Liver (tissue), 9 donors: ENCODE measurements around the gene PLCB3. TPM values are rescaled to one million over a fixed set of nuclear protein-coding genes. Genes with fewer than 3 reads are reported as not detected.

Source experiments
- DNase-seq: peaks from one replicate; pipeline ENCODE4 v3.0.0-alpha.2; 2017; ENCODE audit warnings: low spot score
- H3K27ac ChIP-seq, 2 donors: one replicate each; pipeline ENCODE4 v1.7.0; 2013; ENCODE audit warnings: inconsistent platforms in 2 of 2, low read length in 2 of 2, control low read depth in 1 of 2, low read depth in 1 of 2, mild to moderate bottlenecking in 1 of 2
- H3K27me3 ChIP-seq, 4 donors: one replicate each; pipeline versions ENCODE4 v1.6.1 to v1.7.0; 2013; ENCODE audit warnings: low read length in 3 of 4, inconsistent platforms in 1 of 4, mild to moderate bottlenecking in 1 of 4, moderate library complexity in 1 of 4; ENCODE audit not compliant: control insufficient read depth in 4 of 4, insufficient read depth in 4 of 4
- H3K36me3 ChIP-seq, 4 donors: one replicate each; pipeline versions ENCODE4 v1.6.1 to v1.7.0; 2013; ENCODE audit warnings: low read length in 3 of 4, mild to moderate bottlenecking in 3 of 4, low read depth in 1 of 4, moderate library complexity in 1 of 4; ENCODE audit not compliant: control insufficient read depth in 4 of 4, insufficient read depth in 3 of 4
- H3K4me1 ChIP-seq, 4 donors: one replicate each; pipeline versions ENCODE4 v1.6.1 to v1.7.0; 2013; ENCODE audit warnings: low read length in 3 of 4, mild to moderate bottlenecking in 3 of 4, moderate library complexity in 1 of 4; ENCODE audit not compliant: control insufficient read depth in 4 of 4, insufficient read depth in 4 of 4
- H3K4me3 ChIP-seq, 3 donors: one replicate each; pipeline versions ENCODE4 v1.6.1 to v1.7.0; 2013; ENCODE audit warnings: low read length in 3 of 3, control low read depth in 1 of 3, low read depth in 1 of 3, mild to moderate bottlenecking in 1 of 3
- H3K9ac ChIP-seq, 2 donors: one replicate each; pipeline ENCODE4 v1.7.0; 2013; ENCODE audit warnings: low read length in 2 of 2, mild to moderate bottlenecking in 2 of 2, moderate library complexity in 2 of 2, control low read depth in 1 of 2, low read depth in 1 of 2
- H3K9me3 ChIP-seq, 4 donors: one replicate each; pipeline versions ENCODE4 v1.6.1 to v1.7.0; 2013; ENCODE audit warnings: low read length in 3 of 4; ENCODE audit not compliant: control insufficient read depth in 4 of 4
- EGR1 ChIP-seq, 2 donors: IDR thresholded peaks; 2 replicates each; pipeline ENCODE4 v1.6.1; 2016 to 2018; ENCODE audit warnings: antibody characterized with exemption in 2 of 2, low read depth in 2 of 2
- FOXA1 ChIP-seq: IDR thresholded peaks from 2 replicates; pipeline ENCODE4 v1.6.1; 2016; ENCODE audit warnings: antibody characterized with exemption
- GABPA ChIP-seq, 2 donors: IDR thresholded peaks in 1 of 2; conservative IDR thresholded peaks in 1 of 2; 2 replicates each; pipeline ENCODE4 v1.6.1; 2016; ENCODE audit warnings: antibody characterized with exemption in 2 of 2, mild to moderate bottlenecking in 1 of 2, moderate library complexity in 1 of 2
- HNF4A ChIP-seq, 2 donors: conservative IDR thresholded peaks; 2 replicates each; pipeline ENCODE4 v1.6.1; 2016; ENCODE audit warnings: antibody characterized with exemption in 2 of 2, mild to moderate bottlenecking in 2 of 2
- HNF4G ChIP-seq: IDR thresholded peaks from 2 replicates; pipeline ENCODE4 v1.6.1; 2016; ENCODE audit warnings: antibody characterized with exemption
- JUND ChIP-seq, 2 donors: IDR thresholded peaks; 2 replicates each; pipeline ENCODE4 v1.6.1; 2016; ENCODE audit warnings: antibody characterized with exemption in 2 of 2
- NR2F2 ChIP-seq: IDR thresholded peaks from 2 replicates; pipeline ENCODE4 v1.6.1; 2016; ENCODE audit warnings: antibody characterized with exemption
- RXRA ChIP-seq, 2 donors: IDR thresholded peaks; 2 replicates each; pipeline ENCODE4 v1.6.1; 2017 to 2018; ENCODE audit warnings: antibody characterized with exemption in 2 of 2, mild to moderate bottlenecking in 1 of 2
- TAF1 ChIP-seq: conservative IDR thresholded peaks from 2 replicates; pipeline ENCODE4 v1.6.1; 2016; ENCODE audit warnings: antibody characterized with exemption, mild to moderate bottlenecking
- YY1 ChIP-seq: IDR thresholded peaks from 2 replicates; pipeline ENCODE4 v1.6.1; 2016; ENCODE audit warnings: antibody characterized with exemption, mild to moderate bottlenecking
- ZBTB33 ChIP-seq: IDR thresholded peaks from 2 replicates; pipeline ENCODE4 v1.6.1; 2016; ENCODE audit warnings: antibody characterized with exemption
- WGBS: extraction: QIAGEN DNeasy Blood & Tissue Kit; methylation state at CpG from one replicate; pipeline ENCODE4 v1.1.7; 2013; 5-methylcytosine and 5-hydroxymethylcytosine counted together
- polyA plus RNA-seq, 2 donors: library from polyadenylated mRNA; stranded (reverse) in 1 of 2; unstranded in 1 of 2; fragments of 200-250 nt in 1 of 2; fragments of >200 nt in 1 of 2; fragmentation: Nextera tagmentation in 1 of 2; extraction: Ambion mirVana in 1 of 2; gene quantifications; one replicate each; pipeline versions ENCODE4 v1.2.1 to v1.2.3, GENCODE V29; 2013 to 2015
- total RNA-seq, 2 donors: library from RNA; depleted of rRNA; stranded (reverse); fragments of >200 nt; gene quantifications; one replicate each; pipeline ENCODE4 v1.2.3, GENCODE V29; 2014
- TF ChIP-seq, protein P1 (sequence below): fragments of 150-350 bp; IDR thresholded peaks from 2 replicates; pipeline ENCODE4 v1.5.1; 2017; ENCODE audit warnings: improper control_type of control experiment, low read depth, low read length; ENCODE audit not compliant: missing input control
- TF ChIP-seq, protein P2 (sequence below): IDR thresholded peaks from 2 replicates; pipeline ENCODE4 v1.6.1; 2016; ENCODE audit warnings: antibody characterized with exemption
- donor health status: healthy.
- donor health status: healthy.
- donor health status: healthy.
- donor health status: healthy.
- donor health status: healthy.

The PLCB3 gene
- total and polyA plus RNA-seq, 4 donors = 0.79 to 8.5 (median 5.4) TPM

- TF ChIP-seq, protein P1, sequence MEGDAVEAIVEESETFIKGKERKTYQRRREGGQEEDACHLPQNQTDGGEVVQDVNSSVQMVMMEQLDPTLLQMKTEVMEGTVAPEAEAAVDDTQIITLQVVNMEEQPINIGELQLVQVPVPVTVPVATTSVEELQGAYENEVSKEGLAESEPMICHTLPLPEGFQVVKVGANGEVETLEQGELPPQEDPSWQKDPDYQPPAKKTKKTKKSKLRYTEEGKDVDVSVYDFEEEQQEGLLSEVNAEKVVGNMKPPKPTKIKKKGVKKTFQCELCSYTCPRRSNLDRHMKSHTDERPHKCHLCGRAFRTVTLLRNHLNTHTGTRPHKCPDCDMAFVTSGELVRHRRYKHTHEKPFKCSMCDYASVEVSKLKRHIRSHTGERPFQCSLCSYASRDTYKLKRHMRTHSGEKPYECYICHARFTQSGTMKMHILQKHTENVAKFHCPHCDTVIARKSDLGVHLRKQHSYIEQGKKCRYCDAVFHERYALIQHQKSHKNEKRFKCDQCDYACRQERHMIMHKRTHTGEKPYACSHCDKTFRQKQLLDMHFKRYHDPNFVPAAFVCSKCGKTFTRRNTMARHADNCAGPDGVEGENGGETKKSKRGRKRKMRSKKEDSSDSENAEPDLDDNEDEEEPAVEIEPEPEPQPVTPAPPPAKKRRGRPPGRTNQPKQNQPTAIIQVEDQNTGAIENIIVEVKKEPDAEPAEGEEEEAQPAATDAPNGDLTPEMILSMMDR = no peak
- TF ChIP-seq TAF1 = no peak
Observed at GRCh38 chr11:64201543-64201942, 49.8 kb upstream of the PLCB3 start (continued).

DNA sequence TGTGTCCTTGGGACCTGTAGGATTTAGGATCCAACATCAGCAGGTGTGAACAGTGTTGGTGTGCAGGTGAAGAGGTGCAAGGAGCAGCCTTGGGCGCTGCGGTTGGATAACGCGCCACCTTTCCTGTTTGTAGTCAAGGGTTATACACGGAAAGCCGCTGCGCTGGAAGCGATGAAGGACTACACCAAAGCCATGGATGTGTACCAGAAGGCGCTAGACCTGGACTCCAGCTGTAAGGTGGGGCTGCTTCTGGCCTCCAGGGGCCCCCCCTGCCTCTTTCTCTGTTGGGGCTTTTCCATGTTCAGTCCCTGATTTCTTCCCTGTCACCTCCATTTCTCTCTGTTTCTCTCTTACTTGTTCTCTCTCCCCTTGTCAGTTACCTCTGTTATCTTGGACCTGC lies 48.3 kb upstream of the PLCB3 start:
- TF ChIP-seq, protein P1 = no peak
- TF ChIP-seq ZBTB33 (no peak), JUND (IDR thresholded peaks at IDR 0.05) (no peak), FOXA1 (no peak), RXRA (IDR thresholded peaks at IDR 0.05) (no peak), YY1 (no peak), TAF1 (no peak), EGR1 (IDR thresholded peaks at IDR 0.05; ENCODE audit: low read depth in 2 of 2) (no peak), HNF4G (no peak), NR2F2 (no peak), GABPA (IDR thresholded peaks at IDR 0.05 in 1 of 2, conservative IDR thresholded peaks at IDR 0.05 in 1 of 2) (no peak), HNF4A (conservative IDR thresholded peaks at IDR 0.05) (no peak)
- no peaks in the 10 kb centered on the region for H3K27me3 ChIP-seq
- 96% methylated on average over 9 of the region's 9 CpGs for WGBS
- H3K36me3 ChIP-seq = peaks cover 21 to 42% (median 35%) of the 10 kb centered on the region in 4 donors
- DNase-seq = no peak
- peaks cover 0 to 12% (median 5%) of the 10 kb centered on the region in 4 donors for H3K4me1 ChIP-seq
- no peak overlapping the region for H3K27ac ChIP-seq
- no peaks in the 10 kb centered on the region for H3K9me3 ChIP-seq
- no peak overlapping the region for H3K4me3 ChIP-seq
- no peak overlapping the region for H3K9ac ChIP-seq

GRCh38 chr11:64203421-64204079 lies 47.8 kb upstream of the PLCB3 start:
- TF ChIP-seq HNF4G (no peak), ZBTB33 (no peak), HNF4A (conservative IDR thresholded peaks at IDR 0.05) (no peak)
- TF ChIP-seq, protein P1 = no peak
- TF ChIP-seq, protein P2, sequence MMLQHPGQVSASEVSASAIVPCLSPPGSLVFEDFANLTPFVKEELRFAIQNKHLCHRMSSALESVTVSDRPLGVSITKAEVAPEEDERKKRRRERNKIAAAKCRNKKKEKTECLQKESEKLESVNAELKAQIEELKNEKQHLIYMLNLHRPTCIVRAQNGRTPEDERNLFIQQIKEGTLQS = no peak
- peaks cover 0 to 12% (median 5%) of the 10 kb centered on the region in 4 donors for H3K4me1 ChIP-seq
- H3K27ac ChIP-seq = no peak overlapping the region
- no peaks in the 10 kb centered on the region for H3K27me3 ChIP-seq
- H3K4me3 ChIP-seq = no peak overlapping the region
- 95% methylated on average over 27 of the region's 27 CpGs for WGBS
- H3K9me3 ChIP-seq = no peaks in the 10 kb centered on the region
- H3K36me3 ChIP-seq = peaks cover 18 to 41% (median 32%) of the 10 kb centered on the region in 4 donors
- H3K9ac ChIP-seq = no peak overlapping the region
- DNase-seq = no peak
